ENCODE measurements around the gene WDR91. TPM values are rescaled to one million over a fixed set of nuclear protein-coding genes. Genes with fewer than 3 reads are reported as not detected.

WDR91 gene
- total and polyA plus RNA-seq, 3 experiments from 2014 or later = 5.7 to 27.7 (median 25.1) TPM

DNA sequence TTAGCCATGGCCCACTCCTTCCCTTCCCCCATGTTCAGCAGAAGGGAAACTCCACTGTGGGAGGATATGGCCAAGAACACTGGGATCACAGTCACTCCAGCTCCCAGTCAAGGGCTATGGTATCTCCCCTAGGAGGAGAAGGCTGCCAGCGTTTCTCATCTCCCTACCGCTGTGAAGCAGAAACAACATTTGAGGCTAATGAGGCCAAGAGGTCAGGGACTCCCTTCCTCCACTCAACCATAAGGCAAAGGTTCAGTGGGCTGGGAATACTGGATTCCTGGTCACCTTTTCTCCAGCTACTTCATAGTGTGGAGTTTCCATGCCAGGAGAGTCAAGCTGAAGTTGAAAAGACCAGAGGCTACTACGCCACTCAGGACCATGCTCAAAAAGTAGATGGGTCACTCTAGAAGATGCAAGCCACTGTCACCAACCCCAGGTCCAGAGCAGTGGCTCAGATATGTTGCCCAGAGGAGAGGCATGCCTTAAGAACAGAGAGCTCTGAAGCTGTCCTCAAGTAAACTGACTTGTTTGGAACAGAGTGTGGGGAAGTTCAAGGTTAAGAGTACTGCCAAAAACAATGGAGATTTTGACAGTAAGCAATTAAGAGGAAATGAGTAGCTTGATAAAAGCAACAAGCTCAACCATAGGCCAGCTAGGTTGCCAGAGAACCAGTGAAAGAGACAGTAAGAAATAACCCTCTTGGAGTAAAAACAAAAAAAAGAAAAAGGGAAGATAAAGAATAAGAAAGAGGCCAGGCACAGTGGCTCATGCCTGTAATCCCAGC is 67.2 kb downstream of the WDR91 start:
- ChIA-PET POLR2A (interaction anchor here (0.6 to 1.5 kb wide), 4 partner anchors 26 to 159 kb away, joined by 3 to 8 read pairs (median 4); partner anchors contain the start of genes AGBL3 and CYREN), CTCF (interaction anchor here (1.1 to 2.4 kb wide), 4 partner anchors 26 to 511 kb away, joined by 3 to 11 read pairs (median 4); partner anchors contain the start of gene CYREN)
- H3K4me3 Mint-ChIP-seq = peak overlapping the region in 1 of 7 donors; percentile 68
- no peak for DNase-seq
- H3K27me3 Mint-ChIP-seq = peaks cover 0 to 1% of the 10 kb centered on the region in 2 donors
- H3K4me1 Mint-ChIP-seq = peaks cover 33 to 43% (median 40%) of the 10 kb centered on the region in 3 donors
- H3K27me3 ChIP-seq (ENCODE audit: insufficient read depth, low read length, poor library complexity, severe bottlenecking) = no peaks in the 10 kb centered on the region
- no peaks in the 10 kb centered on the region for H3K9me3 ChIP-seq (ENCODE audit: low read length)
- H3K36me3 Mint-ChIP-seq = peaks cover 10 to 40% (median 17%) of the 10 kb centered on the region in 3 donors
- H3K27ac ChIP-seq (ENCODE audit: low read depth, low read length) = no peak overlapping the region
- peaks cover 21% of the 10 kb centered on the region for H3K4me1 ChIP-seq (ENCODE audit: insufficient read depth, low read length)
- H3K27ac Mint-ChIP-seq = peak overlapping the region in 4 of 8 donors; percentile 33 to 67 (median 46)
- peaks cover 0 to 13% (median 3%) of the 10 kb centered on the region in 5 donors for H3K9me3 Mint-ChIP-seq
- no peaks in the 10 kb centered on the region for H3K36me3 ChIP-seq (ENCODE audit: insufficient read depth, low read length)
- H3K4me3 ChIP-seq (ENCODE audit: low read length) = no peak overlapping the region

Other genes starting within 250 kb of the WDR91 start
- gene AGBL3, start 225.0 kb downstream of the WDR91 start, total RNA-seq = 1 to 10 TPM; 2.5 to 3.2 TPM
- 0.10 TPM for gene AGBL3, start 225.0 kb downstream of the WDR91 start, polyA plus RNA-seq
- 1 to 10 TPM; 6.6 to 7.0 TPM for gene TMEM140, start 63.5 kb downstream of the WDR91 start, total RNA-seq
- gene TMEM140, start 63.5 kb downstream of the WDR91 start, polyA plus RNA-seq = 34.4 TPM
- 10 to 100 TPM; 77.2 to 79.9 TPM for gene CYREN, start 40.8 kb downstream of the WDR91 start, total RNA-seq
- 45.4 TPM for gene CYREN, start 40.8 kb downstream of the WDR91 start, polyA plus RNA-seq
- gene STRA8, start 22.3 kb upstream of the WDR91 start, total RNA-seq = not detected
- not detected for gene STRA8, start 22.3 kb upstream of the WDR91 start, polyA plus RNA-seq

All from CD8-positive, alpha-beta memory T cell (primary cell).